HG03135 (cell line): ENCODE measurements around the gene PSME2.

ENCODE experiments used
- ATAC-seq: cut with Tn5 transposase; IDR thresholded peaks from one replicate; pipeline ENCODE4 v1.9.1; 2021; ENCODE audit warnings: mild to moderate bottlenecking, moderate library complexity; ENCODE audit not compliant: unreplicated experiment

The PSME2 gene

DNA sequence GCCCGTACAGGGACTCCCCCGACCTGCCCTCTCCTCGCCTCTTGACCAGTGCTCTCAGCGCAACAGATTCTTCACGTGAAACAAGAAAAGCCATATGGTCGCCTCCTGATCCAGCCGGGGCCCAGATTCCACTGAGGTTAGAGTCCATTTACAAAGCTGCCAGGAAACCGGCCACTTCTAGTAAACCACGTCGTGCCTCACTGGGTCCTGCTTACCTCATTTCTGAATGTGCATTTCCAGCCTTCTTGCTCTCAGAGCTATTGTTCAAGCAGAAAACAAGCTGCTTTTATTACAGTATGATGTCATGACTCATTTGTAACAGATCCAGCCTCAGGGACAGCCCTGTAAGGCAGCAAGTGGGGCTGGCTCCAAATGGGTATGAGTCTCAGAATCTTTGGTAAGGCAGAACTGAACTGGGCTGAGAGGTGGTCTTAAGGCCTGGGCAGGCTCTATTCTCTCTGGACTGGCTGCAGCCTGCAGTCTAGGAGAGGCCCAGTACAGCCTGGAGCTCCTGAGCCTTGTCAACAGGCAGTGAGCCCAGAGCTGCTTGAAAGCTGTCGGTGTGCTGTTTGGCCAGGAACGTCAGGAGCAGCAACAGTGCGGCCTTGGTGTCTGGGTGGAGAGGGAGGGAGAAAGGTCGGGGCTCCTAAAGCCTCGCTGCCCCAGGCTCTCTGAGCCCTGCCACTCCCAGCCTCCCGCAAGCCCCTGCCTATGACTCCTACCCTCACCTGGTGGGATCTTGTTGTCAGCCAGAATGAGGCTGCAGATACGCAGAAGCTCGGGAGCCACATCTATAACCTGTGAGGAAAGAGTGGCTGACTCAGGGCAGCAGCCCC is 33.8 kb upstream of the PSME2 start:
- ATAC-seq, result no peak

DNA sequence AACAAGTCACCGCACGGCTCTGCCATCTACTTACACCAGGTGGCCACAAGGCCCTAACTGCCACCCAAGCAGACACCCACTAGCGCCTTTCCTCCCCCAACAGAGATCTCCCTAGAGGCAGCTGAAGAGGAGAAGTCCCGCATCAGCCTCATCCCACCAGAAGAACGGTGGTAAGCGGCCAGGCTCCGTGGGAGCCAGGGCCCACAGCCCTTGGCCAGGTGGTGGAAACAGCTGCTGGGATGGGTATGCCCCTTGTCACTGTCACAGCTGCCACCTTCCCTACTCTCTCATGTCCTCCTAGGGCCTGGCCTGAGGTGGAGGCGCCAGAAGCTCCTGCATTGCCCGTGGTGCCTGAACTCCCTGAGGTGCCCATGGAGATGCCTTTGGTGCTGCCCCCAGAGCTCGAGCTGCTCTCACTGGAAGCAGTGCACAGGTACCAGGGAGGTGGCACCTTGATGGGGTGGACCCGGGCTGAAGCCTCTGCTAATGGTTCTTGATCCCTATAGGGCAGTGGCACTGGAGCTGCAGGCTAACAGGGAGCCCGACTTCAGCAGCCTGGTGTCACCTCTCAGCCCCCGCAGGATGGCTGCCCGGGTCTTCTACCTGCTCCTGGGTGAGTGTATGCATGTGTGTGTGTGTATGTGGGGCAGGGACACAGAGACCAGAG is 33.0 kb upstream of the PSME2 start:
- ATAC-seq, result no peak

DNA sequence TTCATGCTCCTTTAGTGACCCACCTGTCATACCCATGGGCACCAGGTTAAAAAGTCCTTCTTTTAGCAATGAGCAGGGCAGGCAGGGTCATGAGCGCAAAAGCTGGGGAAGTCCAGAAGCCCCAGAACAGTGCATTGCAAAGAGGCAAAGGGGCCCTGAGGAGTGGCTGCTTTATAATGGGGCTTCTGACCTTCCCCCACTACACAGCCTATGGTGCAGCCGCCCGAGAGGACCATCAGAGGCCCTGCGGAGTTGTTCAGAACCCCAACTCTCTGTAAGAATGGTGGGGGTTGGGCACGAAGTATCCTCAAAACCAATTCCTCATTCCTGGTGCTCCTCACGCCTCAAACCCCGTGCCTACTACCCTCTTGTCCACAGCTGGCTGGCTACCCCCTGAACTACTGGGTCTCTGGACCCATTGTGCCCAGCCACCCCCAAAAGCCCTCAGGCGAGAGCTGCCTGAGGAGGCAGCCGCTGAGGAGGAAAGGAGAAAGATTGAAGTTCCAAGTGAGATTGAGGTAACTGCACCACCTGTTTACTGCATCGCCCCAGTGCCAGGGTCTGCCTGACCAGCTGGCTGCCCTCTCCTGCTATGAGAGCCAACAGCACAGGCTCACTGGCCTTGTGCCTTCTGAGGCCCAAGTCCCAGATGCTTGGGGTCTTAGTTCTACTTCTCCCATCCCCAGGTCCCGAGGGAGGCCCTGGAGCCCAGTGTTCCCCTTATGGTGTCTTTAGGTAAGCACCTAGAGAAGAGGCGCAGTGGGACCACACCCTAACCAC is 32.2 kb upstream of the PSME2 start:
- ATAC-seq, result no peak

DNA sequence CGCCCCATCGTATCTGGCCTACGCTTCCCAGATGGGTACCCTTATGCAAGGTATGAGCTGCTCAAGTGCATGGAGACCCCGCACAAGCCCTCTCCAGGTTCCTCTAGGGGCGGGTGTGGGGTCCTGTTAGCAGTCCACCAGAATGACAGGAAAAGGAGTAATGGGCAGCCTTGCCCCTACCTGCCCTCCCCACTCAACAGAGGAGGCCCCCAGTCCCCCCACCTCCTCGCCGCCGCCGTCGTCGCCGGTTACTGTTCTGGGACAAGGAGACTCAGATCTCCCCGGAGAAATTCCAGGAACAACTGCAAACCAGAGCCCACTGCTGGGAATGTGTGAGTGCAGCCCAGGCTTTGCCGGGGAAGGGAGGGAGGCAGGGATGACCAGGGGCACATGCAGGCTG is 31.5 kb upstream of the PSME2 start:
- no peak for ATAC-seq

DNA sequence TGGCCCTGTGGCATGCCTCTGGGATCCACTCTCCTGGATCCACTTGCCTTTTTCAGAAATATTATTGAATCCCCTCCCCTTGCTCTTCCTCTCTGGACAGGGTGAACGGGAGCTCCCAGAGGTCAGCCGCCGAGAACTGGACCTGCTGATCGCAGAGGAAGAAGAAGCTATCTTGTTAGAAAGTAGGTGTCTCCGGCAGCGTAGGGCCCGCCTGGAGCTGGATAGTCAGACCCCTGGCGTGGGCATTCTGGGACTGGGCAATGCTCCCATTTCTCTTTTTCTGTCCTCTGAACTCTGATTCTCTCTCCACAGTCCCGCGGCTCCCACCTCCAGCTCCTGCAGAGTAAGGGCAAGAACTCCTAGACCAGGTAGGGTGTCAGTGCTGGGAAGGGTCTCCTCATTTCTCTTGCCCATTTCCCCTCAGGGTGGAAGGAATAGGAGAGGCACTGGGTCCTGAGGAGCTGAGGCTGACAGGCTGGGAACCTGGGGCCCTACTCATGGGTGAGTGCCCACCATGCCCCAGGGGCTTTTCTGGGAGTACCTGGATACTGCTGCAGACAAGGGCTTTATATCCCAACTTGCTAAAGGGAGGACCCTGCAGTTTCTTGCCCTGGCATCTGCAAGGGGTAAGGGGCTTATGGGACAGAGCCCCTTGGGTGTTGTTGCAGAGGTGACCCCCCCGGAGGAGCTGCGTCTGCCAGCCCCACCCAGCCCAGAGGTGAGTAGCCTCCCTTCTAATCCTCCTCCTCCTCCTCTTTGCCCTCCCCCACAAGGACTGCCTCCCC is 30.8 kb upstream of the PSME2 start:
- ATAC-seq, result no peak

DNA sequence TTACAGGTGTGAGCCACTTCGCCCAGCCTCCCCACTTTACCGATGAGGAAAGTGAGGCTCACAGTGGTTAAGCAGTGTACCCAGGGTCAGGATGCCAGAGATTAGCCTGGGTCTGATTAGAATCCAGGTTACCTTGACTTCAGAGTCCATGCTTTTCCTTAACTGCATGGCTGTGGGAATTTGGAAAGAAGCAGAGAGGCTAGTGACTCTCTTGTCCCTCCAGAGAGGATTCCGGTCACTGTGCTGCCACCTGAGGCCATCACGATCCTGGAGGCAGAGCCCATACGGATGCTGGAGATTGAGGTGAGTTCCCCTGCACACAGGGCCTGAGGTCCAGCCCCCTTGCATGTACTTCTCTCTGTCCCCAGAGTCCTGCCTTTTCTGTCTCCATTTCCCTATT is 30.2 kb upstream of the PSME2 start:
- no peak for ATAC-seq

DNA sequence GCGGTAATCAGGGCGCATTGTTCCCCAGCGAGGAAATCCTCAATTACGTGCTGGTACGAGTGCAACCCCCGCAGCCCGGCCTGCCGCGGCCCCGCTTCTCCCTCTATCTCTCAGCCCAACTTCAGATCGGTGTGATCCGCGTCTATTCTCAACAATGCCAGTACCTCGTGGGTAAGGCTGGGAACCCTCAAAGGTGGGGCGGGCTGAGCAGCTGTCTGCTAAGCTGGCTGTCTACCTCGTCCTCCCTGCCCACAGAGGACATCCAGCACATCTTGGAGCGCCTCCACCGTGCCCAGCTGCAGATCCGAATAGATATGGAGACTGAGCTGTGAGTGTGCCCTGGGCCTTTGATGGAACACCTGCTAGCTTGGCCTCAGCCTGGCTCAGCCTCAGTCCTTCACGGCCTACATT is 26.5 kb upstream of the PSME2 start:
- no peak for ATAC-seq

DNA sequence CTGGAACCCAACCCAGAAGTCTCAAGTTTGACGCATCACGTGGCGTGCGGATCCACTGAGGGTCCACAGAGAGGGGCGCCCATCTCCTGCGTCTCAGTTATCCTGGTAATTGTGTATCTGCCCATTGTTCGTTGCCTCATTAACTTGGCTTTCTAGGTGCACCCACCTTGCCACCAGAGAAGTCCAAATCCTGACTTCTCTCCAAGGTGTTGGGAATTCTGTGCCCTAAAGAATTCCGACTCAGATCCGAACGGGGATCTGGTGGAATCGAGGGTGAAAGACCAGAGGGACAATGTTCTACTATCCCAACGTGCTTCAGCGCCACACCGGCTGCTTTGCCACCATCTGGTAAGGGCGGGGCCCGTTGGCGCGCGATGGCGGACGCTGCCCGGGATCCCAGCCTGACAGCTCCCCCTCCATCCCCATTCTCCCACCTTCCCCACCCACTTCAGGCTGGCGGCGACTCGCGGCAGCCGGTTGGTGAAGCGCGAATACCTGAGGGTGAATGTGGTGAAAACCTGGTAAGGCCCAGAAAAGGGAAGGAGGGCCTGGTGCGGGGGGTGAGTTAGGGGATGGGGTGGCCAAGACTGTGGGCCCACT is 26.0 kb upstream of the PSME2 start:
- ATAC-seq, result no peak

DNA sequence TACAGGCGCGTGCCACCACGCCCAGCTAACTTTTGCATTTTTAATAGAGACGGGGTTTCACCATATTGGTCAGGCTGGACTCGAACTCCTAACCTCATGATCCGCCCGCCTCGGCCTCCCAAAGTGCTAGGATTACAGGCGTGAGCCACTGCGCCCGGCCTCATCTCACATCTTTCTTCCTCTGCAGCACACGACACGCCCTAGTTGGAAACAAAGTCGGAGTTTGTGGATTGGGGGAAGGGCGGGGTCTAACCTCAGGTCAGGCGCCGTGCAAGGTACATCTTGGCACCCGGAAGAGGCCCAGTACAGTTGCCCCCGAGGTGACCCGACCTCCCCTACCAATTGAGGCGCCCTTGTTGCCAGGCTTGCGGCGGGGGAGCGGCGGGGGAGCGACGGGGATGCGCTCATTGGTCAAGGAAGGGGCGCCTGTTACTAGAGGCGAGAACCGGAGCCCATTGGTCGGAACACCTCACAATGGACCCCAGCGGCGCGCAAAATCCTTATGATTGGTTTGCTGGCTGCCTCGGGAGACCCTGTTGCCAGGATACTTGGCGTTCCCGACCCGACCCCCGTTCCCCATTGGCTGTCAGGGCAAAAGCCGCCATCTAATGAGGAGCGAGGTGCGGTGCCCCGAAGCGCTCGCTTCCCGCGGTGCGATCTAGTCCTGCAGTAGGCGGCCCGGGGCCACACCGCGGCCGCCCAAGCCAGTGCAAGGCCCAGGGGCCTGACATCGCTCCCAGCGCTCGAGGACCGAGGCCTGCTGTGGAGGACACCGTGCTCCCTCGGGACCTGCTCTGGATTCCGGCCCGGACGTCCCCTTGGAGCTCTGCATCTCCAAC is 25.2 kb upstream of the PSME2 start, which contains the start of gene REC8:
Gene REC8, plus strand, starts transcription at position 659 of the 839 bp plus-strand sequence. CDS start 473 bp downstream, outside the sequence.
- peak; percentile 85 for ATAC-seq

DNA sequence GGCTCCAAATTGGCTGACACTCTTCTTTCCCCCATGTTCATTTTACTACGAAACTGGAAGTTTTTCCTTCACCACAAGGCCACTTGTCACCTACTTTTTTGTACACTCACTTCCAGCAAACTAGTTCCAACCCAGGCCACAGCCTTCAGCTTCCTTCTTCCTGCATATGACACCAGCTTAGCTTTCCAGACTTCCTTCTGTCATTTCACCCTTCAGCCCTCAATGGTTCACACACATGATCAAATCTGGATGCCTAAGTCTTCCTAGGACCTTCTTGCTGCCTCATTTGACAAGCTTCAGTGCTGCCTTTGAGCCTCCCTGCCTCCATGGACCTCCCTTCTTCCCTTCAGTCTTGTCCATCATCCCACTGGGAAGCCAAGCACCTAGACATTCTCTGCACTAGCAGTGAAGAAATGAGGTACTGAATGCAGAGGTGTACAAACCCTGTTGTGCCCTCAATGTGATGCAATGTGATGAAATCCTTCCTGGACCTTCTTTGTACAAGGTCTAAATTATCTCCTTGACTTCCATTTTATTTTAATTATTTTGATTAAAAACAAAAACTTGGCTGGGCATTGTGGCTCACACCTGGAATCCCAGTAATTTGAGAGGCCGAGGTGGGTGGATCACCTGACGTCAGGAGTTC is 21.2 kb upstream of the PSME2 start:
- no peak for ATAC-seq

DNA sequence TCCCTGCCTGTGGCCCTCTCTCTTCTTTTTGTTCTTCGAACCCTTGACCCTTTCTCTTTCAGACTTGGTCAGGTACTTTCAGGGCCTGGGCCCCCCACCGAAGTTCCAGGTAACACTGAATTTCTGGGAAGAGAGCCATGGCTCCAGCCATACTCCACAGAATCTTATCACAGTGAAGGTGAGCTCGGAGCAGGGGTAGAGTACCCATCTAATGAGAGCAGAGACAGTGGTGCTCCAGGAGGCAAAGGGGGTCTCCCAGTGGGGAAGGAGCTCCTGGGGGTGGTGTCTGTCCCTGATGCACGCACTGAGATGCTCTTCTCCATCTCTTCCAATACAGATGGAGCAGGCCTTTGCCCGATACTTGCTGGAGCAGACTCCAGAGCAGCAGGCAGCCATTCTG is 19.4 kb upstream of the PSME2 start:
- ATAC-seq, result no peak

DNA sequence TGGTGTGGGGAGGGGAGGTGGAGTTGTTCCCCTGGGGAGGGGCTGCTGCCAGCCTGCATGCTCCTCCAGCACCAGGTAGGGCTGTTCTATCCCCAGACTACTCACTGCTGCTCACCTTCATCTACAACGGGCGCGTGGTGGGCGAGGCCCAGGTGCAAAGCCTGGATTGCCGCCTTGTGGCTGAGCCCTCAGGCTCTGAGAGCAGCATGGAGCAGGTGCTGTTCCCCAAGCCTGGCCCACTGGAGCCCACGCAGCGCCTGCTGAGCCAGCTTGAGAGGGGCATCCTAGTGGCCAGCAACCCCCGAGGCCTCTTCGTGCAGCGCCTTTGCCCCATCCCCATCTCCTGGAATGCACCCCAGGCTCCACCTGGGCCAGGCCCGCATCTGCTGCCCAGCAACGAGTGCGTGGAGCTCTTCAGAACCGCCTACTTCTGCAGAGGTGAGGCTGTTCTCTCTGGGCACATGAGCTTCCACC is 18.1 kb upstream of the PSME2 start:
- no peak for ATAC-seq

DNA sequence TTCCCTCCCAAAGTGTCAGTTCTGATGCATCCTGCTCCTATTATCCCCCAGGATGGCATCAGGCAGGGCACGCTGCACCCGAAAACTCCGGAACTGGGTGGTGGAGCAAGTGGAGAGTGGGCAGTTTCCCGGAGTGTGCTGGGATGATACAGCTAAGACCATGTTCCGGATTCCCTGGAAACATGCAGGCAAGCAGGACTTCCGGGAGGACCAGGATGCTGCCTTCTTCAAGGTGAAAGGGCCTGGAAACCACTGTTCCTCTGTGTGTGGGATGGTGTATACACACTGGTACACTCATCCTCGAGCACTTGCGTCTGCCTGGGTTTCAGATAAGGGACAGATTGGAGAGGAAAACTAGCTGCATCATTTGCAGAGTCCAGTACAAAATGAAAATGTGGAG is 15.7 kb upstream of the PSME2 start:
- ATAC-seq, result no peak

DNA sequence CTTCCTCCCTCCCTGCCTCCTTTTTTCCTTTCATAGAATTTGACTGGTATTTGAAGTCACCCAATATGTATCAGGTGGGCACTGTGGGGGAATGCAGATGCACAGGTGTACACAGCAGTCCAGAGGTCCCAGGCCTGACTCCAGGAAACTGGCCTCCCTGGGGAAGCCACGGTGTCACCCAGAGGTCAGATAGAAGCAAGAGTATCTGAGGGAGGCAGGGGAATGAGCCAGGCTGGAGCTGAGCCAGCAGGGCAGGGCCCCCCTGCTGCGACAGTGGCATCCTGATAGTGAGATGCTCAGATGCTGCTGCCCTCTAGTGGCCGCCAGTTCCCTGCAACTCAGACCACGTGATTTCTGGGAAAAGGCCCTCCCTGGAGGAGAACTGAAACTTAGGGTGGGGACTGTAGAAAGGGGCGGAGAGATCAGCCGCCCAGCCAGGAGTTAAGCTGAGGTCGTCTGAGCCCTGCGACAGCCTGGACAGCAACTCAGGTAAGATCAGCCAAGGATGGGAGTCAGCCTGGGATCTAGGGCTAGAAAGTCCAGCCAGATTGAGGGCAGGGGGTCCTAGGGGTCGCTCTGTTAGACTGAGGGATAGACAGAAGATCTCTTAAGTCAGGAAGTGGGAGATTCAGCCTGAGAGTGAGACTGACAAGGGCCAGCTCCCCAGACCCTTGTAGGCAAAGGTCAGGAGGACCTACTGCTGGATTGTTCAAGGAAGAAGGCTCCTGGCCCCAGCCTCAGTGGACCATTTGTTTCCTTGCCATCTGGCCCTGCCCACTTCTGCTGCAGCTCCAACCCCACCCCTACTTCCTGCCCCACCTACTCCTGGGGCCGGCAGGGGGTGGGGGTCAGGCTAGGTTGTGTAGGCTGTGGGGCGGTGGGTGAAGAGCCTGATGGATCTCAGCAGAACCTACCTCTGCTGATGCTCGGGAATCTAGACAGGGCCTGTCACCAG is 14.7 kb upstream of the PSME2 start, which contains the start of gene IRF9:
Gene IRF9, plus strand, starts transcription at position 416 of the 955 bp plus-strand sequence. CDS start 880 bp downstream, outside the sequence.
- peak; percentile 78 for ATAC-seq

DNA sequence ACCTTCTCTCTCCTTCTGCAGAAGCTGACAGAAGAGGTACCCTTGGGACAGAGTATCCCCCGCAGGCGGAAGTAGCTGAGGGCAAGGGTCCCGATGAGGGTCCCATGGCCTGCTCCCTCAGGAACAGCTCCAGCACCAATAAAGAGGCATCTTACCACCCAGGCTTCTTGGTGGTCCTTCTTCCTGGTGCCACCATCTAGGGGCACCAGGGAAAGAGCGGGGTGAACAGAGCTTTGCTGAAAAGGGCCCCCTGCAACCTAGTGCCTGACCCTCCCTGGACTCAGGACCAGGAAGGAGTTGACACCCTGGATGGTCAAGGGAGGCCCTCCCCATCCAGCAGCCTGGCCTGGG is 14.1 kb upstream of the PSME2 start:
- peak; percentile 6 for ATAC-seq

DNA sequence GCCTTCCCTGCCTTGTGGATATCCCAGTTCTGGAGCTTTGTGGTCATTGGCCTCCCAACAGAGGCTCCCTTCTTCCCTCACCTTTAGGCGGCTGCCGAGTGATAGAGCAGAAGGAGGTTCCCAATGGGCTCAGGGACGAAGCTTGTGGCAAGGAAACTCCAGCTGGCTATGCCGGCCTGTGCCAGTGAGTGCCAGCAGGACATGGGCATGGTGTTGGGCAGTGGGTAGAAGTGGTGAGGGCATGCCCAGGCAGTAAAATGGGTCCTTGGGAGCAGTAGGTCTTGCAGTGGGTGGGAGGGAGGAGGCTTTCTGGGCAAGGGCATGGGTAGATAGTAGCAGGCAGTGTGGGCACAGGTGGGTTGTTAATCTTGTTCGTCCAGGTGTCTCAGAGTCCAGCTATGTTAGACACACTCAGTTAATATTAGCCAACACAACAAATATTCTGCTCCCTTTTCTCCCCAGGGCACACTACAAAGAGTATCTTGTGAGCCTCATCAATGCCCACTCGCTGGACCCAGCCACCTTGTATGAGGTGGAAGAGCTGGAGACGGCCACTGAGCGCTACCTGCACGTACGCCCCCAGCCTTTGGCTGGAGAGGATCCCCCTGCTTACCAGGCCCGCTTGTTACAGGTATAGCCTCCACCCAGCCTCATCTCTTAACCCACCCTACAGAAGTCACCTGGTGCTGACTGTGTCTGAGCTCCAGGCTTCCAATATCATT is 13.5 kb upstream of the PSME2 start:
- no peak for ATAC-seq

DNA sequence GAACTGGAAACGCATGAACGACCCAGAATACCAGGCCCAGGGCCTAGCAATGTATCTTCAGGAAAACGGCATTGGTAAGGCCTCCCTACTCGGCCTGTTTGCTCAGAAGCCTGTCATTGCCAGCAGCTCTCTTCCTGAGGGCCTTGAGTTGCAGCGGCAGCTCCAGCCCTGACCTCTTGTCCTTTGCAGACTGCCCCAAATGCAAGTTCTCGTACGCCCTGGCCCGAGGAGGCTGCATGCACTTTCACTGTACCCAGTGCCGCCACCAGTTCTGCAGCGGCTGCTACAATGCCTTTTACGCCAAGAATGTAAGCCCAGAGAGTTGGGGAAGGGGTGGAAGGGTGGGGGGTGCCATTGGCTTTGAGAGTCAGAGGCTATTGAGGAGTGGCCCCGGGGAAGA is 10.9 kb upstream of the PSME2 start:
- ATAC-seq, result no peak
